Measurements from ENCODE around the gene HIF3A. TPM values are rescaled to one million over a fixed set of nuclear protein-coding genes. Genes with fewer than 3 reads are reported as not detected.
A peak's percentile ranks its signal among the peaks of the same experiment; 100 is the strongest.

HIF3A gene
- total RNA-seq, 1 donor from 2014 or later, result 12.6 TPM

DNA sequence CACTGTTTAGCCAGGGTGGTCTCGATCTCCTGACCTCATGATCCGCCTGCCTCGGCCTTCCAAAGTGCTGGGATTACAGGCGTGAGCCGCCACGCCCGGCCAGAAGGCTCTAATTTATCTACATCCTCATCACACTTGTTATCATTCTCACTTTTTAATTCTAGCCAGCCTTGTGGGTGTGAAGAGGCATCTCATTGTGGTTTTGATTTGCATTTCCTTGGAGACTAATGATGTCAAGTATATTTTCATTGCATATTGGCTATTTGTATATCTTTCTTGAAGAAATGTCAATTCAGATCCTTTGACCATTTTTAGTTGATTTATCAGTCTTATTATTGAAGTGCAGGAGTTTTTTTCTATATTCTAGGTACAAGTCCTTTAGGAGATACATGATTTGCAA, 27.7 kb upstream of the HIF3A start:
- no peaks in the 10 kb centered on the region for H3K9me3 ChIP-seq (ENCODE audit: insufficient read depth, low read depth, low read length)
- FAIRE-seq (no peak), DNase-seq (ENCODE audit: low read depth) (no peak)
- Mint-ChIP-seq H3K4me3 (ENCODE audit: unreplicated experiment) (no peak overlapping the region), H3K27me3 (ENCODE audit: low read depth, unreplicated experiment) (no peaks in the 10 kb centered on the region), H3K4me1 (ENCODE audit: low read depth, unreplicated experiment) (peaks cover 43% of the 10 kb centered on the region), H3K27ac (ENCODE audit: unreplicated experiment) (no peak overlapping the region), H3K9me3 (ENCODE audit: unreplicated experiment) (peaks cover 2% of the 10 kb centered on the region), H3K36me3 (ENCODE audit: low read depth, unreplicated experiment) (peaks cover 2% of the 10 kb centered on the region)
- H3K27ac ChIP-seq (ENCODE audit: low read depth, low read length), result no peak overlapping the region
- H3K79me2 ChIP-seq (ENCODE audit: insufficient read depth, low read length), result no peaks in the 10 kb centered on the region
- peaks cover 41% of the 10 kb centered on the region for H3K27me3 ChIP-seq (ENCODE audit: insufficient read depth, low read length)
- H4K20me1 ChIP-seq (ENCODE audit: insufficient read depth, low read length), result no peaks in the 10 kb centered on the region
- no peak overlapping the region for H2AFZ ChIP-seq (ENCODE audit: low read depth, low read length)
- H3K4me2 ChIP-seq (ENCODE audit: low read length), result no peak overlapping the region
- H3K4me3 ChIP-seq (ENCODE audit: insufficient read depth, low read depth, low read length), result no peak overlapping the region
- peaks cover 22% of the 10 kb centered on the region for H3K4me1 ChIP-seq (ENCODE audit: insufficient read depth, low read length)
- no peak for TF ChIP-seq EZH2 (IDR thresholded peaks at IDR 0.05; ENCODE audit: insufficient read depth, low read length)
- TF ChIP-seq, protein P1, sequence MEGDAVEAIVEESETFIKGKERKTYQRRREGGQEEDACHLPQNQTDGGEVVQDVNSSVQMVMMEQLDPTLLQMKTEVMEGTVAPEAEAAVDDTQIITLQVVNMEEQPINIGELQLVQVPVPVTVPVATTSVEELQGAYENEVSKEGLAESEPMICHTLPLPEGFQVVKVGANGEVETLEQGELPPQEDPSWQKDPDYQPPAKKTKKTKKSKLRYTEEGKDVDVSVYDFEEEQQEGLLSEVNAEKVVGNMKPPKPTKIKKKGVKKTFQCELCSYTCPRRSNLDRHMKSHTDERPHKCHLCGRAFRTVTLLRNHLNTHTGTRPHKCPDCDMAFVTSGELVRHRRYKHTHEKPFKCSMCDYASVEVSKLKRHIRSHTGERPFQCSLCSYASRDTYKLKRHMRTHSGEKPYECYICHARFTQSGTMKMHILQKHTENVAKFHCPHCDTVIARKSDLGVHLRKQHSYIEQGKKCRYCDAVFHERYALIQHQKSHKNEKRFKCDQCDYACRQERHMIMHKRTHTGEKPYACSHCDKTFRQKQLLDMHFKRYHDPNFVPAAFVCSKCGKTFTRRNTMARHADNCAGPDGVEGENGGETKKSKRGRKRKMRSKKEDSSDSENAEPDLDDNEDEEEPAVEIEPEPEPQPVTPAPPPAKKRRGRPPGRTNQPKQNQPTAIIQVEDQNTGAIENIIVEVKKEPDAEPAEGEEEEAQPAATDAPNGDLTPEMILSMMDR (IDR thresholded peaks at IDR 0.05; ENCODE audit: insufficient read depth, low read depth, low read length), result no peak
- no peak overlapping the region for H3K9ac ChIP-seq (ENCODE audit: low read length)
- no peaks in the 10 kb centered on the region for H3K36me3 ChIP-seq (ENCODE audit: insufficient read depth, low read length)

DNA sequence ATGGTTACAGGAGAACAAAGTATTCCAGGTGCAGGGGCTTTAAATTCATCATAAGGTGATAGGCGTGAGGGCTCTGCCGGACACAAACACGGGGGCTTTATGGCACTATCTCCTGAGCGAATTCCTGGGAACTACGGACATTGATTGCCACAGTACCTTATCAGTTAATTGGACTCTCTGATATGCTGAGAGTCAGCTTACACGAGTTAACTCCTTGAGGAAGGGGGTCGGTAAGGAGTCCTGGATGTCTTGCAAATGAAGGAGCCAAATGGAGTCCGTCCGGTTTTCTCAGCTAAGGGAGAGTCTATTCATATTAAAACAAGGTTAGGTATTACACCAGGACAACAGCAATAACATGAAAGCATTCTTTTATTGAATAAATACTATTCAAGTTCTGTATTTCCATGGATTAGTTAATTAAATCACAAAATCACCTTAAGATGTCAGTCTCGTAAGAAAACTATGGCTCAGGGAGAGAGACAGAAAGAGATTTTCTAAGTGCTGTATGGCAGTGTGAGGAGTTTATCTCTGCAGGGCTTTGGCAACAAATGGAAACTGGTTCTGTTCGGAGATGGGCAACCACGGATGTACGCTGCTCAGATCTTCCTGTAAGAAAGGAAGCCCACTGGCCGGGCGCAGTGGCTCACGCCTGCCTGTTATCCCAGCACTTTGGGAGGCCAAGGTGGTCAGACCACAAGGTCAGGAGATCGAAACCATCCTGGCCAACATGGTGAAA, 26.2 kb upstream of the HIF3A start:
- FAIRE-seq, result no peak
- Mint-ChIP-seq H3K9me3 (ENCODE audit: unreplicated experiment) (peaks cover 2% of the 10 kb centered on the region), H3K27me3 (ENCODE audit: low read depth, unreplicated experiment) (no peaks in the 10 kb centered on the region), H3K4me3 (ENCODE audit: unreplicated experiment) (peak overlapping the region; percentile 47), H3K36me3 (ENCODE audit: low read depth, unreplicated experiment) (peaks cover 2% of the 10 kb centered on the region), H3K27ac (ENCODE audit: unreplicated experiment) (no peak overlapping the region), H3K4me1 (ENCODE audit: low read depth, unreplicated experiment) (peaks cover 34% of the 10 kb centered on the region)
- TF ChIP-seq, protein P1 (IDR thresholded peaks at IDR 0.05; ENCODE audit: insufficient read depth, low read depth, low read length), result no peak
- TF ChIP-seq EZH2 (IDR thresholded peaks at IDR 0.05; ENCODE audit: insufficient read depth, low read length), result no peak
- Histone ChIP-seq H3K79me2 (ENCODE audit: insufficient read depth, low read length) (no peaks in the 10 kb centered on the region), H4K20me1 (ENCODE audit: insufficient read depth, low read length) (no peaks in the 10 kb centered on the region), H2AFZ (ENCODE audit: low read depth, low read length) (no peak overlapping the region), H3K27ac (ENCODE audit: low read depth, low read length) (peak overlapping the region; percentile 92), H3K4me1 (ENCODE audit: insufficient read depth, low read length) (peaks cover 22% of the 10 kb centered on the region), H3K4me2 (ENCODE audit: low read length) (no peak overlapping the region), H3K9ac (ENCODE audit: low read length) (peak overlapping the region; percentile 59), H3K36me3 (ENCODE audit: insufficient read depth, low read length) (no peaks in the 10 kb centered on the region), H3K9me3 (ENCODE audit: insufficient read depth, low read depth, low read length) (no peaks in the 10 kb centered on the region), H3K4me3 (ENCODE audit: insufficient read depth, low read depth, low read length) (no peak overlapping the region), H3K27me3 (ENCODE audit: insufficient read depth, low read length) (peaks cover 33% of the 10 kb centered on the region)
- no peak for DNase-seq (ENCODE audit: low read depth)

Measured in astrocyte (in vitro differentiated cells and primary cell).